ENCODE measurements around the gene SLC7A10.
"Not testable (repeated sequence)": the region's sequence is repeated elsewhere in the genome, so short reads cannot be mapped to it uniquely, and the experiment has no call there.

Gene SLC7A10

GRCh38 chr19:33201886-33202545 lies 23.6 kb downstream of the SLC7A10 start:
- no peak for DNase-seq (ENCODE audit: low spot score)

- no peak for DNase-seq (ENCODE audit: low spot score)
These were observed 24.2 kb downstream of the SLC7A10 start for GRCh38 chr19:33201473-33201872.

- DNase-seq (ENCODE audit: low spot score) = no peak
These were observed 26.0 kb downstream of the SLC7A10 start for GRCh38 chr19:33199441-33200265.

DNA sequence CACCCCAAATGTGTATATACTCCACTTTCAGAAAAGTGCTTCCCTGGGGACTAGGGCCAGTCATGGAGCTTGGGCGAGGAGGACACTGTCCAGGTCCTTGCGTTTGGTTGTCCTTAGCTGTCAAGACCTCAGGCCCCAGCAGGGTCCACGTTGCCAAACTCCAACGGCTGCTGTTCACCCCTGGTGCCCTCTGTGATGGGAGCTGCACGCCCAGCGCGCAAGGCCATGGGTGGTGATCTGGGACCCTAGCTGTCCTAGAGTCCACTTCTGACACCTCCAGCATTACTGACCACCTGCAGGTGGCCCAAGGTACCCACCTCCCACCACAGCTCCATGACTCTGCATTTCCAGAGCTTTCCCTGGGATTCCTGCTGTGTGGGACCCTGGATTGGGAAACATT lies 27.5 kb downstream of the SLC7A10 start:
- no peak for DNase-seq (ENCODE audit: low spot score)

GRCh38 chr19:33197591-33198000 lies 28.1 kb downstream of the SLC7A10 start:
- no peak for DNase-seq (ENCODE audit: low spot score)

- DNase-seq (ENCODE audit: low spot score) = no peak
These were observed 29.0 kb downstream of the SLC7A10 start for GRCh38 chr19:33196446-33197193.

GRCh38 chr19:33195645-33196347 lies 29.9 kb downstream of the SLC7A10 start:
- DNase-seq (ENCODE audit: low spot score) = no peak

DNA sequence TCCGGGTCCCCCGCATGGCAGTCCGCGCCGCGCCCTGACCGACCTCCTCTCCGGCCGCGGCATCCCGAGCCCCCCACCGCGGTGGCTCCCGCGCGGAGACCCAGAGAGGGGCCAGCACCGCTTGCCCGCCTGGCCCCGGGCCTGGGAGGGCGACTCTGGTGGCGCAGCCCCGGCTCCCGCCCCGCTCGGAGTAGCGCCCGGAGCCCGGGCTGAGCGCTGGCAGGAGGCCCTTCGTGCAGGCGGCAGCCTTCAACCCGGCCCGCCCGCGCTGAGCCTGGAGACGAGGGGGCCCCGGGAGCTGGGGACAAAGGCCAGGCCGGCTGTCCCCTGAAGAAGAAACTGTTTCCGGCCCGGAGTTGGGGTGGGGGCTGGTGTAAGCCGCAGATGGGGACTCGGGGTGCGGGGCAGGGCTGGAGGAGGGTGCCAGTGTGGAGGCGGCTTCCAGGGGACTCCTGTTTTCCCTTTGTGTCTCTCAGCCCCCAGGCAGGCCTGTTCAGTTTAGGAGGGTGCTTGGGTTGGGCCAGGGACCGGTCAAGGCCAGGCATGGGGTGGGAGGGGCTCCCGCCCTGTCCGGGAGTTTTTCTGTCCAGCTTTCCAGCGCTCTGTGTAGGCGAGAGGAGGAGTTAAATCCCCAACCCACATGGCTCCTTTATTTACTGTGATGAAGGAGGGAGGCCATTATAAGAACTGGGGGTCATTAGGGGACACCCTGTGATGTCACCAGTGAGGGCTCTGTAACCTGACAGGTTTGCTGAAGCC lies 30.6 kb downstream of the SLC7A10 start:
- DNase-seq (ENCODE audit: low spot score) = no peak

- no peak for DNase-seq (ENCODE audit: low spot score)
These were observed 31.1 kb downstream of the SLC7A10 start for GRCh38 chr19:33194532-33194885.

GRCh38 chr19:33193865-33194362 lies 31.7 kb downstream of the SLC7A10 start, which contains the start of gene LRP3:
LRP3 (plus strand) TSS chr19:33194330; CDS start chr19:33194786, 456 bp downstream.
- no peak for DNase-seq (ENCODE audit: low spot score)

DNA sequence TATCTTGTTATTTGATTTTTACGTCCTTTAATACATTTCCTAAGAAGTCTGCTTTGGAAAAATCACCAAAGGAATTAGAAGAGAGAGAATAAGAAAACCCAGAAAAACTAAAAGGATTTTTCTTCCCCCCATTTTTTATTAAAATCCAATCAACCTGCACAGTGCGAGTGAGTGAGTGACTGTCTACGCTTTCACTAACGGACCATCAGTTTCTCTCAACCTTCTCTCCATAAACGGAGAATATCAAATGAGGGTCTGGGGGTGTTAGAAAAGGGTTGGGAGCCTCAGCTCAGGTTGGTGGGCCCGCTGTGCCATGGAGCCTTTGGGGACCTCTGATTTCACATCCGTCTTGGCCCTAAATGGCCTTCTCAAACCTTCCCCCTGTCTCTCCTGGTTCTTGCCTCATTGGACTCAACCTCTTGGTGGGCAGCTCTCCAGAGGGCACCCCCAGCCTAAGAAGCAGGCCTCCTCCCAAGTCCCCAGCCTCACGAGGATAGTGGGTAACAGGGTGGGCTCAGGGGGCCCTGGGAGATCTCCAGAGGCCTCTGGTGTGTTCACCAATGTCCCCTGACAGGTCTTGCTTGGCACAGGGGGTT lies 32.3 kb downstream of the SLC7A10 start:
- no peak for DNase-seq (ENCODE audit: low spot score)

DNA sequence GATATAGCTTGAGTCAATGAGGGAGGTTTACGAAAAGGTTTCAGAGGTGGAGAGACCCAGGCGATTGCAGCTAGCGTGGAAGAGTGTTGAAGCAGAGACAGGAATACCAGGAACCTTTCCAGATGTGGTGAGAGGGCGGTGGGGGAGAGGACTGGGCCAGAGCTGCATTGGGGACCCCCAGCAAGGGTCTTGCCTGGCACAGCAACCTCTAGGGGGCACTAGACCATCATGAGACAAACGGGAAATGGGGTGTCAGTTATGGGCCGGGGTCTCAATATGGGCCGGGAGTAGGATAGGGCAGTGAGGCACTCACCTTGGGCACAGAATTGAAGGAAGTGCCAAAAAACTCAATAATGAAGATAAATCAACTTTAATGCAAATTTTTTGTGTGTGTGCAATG lies 33.6 kb downstream of the SLC7A10 start:
- DNase-seq (ENCODE audit: low spot score) = no peak

DNA sequence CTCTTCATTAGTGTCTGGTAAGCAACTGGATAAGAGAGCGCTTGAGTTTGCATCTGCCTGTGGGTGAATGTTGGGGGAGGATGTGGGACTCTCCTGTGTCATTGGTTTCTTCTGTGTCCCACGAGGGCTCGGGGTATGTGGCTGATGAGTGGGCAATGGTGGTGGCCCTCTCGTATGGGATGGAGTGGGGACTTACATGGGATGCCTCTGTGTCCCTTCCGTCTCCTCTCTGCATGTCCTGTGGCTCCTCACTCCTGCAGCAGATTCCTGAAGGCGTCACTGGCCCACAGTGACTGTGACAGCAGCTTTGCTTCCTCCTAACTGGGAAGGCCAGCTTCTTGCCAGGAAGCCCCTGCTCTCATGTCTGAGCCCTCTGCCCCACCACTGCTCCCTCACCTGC lies 34.1 kb downstream of the SLC7A10 start:
- DNase-seq (ENCODE audit: low spot score) = no peak

DNA sequence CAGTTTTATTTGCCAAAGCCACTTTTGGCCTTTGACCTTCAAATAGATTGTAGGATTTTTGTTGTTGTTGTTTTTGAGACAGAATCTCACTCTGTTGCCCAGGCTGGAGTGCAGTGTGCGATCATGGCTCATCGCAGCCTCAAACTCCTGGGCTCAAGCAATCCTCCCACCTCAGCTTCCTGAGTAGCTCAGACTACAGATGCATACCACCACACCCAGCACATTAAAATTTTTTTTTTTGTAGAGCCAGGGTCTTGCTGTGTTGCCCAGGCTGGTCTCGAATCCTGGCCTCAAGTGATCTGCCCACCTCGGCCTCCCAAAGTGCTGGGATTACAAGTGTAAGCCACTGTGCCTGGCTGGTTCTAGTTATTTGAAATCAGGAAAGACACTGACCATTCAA lies 34.6 kb downstream of the SLC7A10 start:
- DNase-seq (ENCODE audit: low spot score) = not testable (repeated sequence)

DNA sequence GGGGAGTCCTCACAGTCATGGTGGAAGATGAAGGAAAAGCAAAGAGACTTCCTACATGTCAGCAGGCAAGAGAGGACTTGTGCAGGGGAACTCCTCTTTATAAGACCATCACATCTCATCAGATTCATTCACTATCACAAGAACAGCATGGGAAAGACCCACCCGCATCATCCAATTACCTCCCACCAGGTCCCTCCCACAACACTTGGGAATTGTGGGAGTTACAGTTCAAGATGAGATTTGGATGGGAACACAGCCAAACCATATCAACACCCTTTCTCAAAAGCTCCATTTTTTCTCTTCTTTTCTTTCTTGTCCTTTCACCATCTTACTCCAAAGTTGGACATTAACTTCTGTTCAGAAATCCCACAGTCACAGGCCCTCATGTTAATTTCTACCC lies 36.2 kb downstream of the SLC7A10 start:
- no peak for DNase-seq (ENCODE audit: low spot score)

DNA sequence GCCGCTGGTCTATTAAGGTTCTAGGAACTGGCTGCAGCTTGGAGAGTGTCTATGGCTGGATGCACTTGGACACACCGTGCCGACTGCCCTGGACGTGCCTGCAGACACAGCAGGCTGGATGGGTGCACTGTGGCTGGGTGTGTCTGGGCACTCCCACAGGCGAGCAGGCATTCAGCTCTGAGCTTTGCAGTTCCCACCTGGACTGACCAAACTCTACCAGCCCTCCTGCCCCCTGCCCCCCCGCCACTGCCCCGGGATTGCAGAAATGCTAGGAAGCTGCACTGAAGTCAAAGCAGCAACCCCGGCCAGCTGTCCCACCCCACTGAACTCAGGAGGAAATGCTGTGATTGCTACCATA lies 38.5 kb downstream of the SLC7A10 start:
- DNase-seq (ENCODE audit: low spot score) = no peak

GRCh38 chr19:33186431-33187182 lies 39.0 kb downstream of the SLC7A10 start:
- DNase-seq (ENCODE audit: low spot score) = no peak

GRCh38 chr19:33177417-33177979 lies 48.2 kb downstream of the SLC7A10 start:
- DNase-seq (ENCODE audit: low spot score) = no peak

- DNase-seq (ENCODE audit: low spot score) = peak; percentile 94
These were observed 48.8 kb downstream of the SLC7A10 start for GRCh38 chr19:33176670-33177416.

Measured in germinal center (tissue), 1 donor.